Measurements from ENCODE around the gene SNTB2. TPM values are rescaled to one million over a fixed set of nuclear protein-coding genes. Genes with fewer than 3 reads are reported as not detected.

The SNTB2 gene
- total and polyA plus RNA-seq, 2 of the 13 experiments (the other 11 are each of a cell fraction or from before 2014, with no cell fraction given): 11.5 to 19.2 TPM

DNA sequence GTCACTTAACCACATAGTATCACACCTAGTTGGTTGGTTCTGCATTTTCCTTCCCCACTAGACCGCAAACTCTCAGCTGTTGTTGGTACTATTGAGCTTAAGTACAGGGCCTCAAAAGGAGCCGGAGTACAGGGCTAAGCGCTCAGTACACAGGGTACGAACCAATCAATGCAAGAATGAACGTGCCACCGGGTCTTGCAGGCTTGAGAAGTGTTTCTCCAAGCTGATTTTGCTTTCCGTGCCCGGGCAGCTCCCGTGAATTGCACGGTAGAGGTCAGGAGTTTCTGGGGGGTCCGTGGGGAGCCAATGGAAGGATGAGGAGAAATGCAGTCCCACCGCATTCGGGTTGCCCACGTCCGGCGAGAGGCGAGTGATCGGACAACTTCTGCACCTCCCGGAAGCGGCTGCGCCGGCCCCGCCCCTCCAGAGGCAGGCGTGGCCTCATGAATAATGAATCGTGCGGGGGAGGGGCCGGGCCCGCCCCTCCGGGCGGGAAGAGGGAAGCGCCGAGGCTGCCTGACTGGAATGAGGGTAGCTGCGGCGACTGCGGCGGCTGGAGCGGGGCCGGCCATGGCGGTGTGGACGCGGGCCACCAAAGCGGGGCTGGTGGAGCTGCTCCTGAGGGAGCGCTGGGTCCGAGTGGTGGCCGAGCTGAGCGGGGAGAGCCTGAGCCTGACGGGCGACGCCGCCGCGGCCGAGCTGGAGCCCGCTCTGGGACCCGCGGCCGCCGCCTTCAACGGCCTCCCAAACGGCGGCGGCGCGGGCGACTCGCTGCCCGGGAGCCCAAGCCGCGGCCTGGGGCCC is at the start of gene SNTB2 (continued):
- TF ChIP-seq CENPX (CRISPR knock-in tag; IDR thresholded peaks at IDR 0.05) (no peak), HNF4G (IDR thresholded peaks at IDR 0.05; ENCODE audit: borderline replicate concordance, low read depth, low read length) (no peak), HNF4G (CRISPR knock-in tag; IDR thresholded peaks at IDR 0.05; ENCODE audit: borderline replicate concordance, low read depth) (peak; percentile 81; the same call in 1 of the 2 replicates), FLYWCH1 (CRISPR knock-in tag; IDR thresholded peaks at IDR 0.05) (no peak), NONO (IDR thresholded peaks at IDR 0.05) (no peak), NONO (CRISPR knock-in tag; conservative IDR thresholded peaks at IDR 0.05) (peak; percentile 87), PHF8 (CRISPR knock-in tag; IDR thresholded peaks at IDR 0.05) (peak; percentile 87), ATRX (CRISPR knock-in tag; IDR thresholded peaks at IDR 0.05; ENCODE audit: borderline replicate concordance) (no peak), ZNF891 (CRISPR knock-in tag; IDR thresholded peaks at IDR 0.05) (peak; percentile 96), ZNF616 (CRISPR knock-in tag; IDR thresholded peaks at IDR 0.05; ENCODE audit: low read depth) (peak; percentile 33; the same call in 1 of the 2 replicates), PAX8 (CRISPR knock-in tag; IDR thresholded peaks at IDR 0.05; ENCODE audit: borderline replicate concordance) (0 out of 2 replicates have a peak, but pooled peaks have one; percentile 35), CEBPG (CRISPR knock-in tag; IDR thresholded peaks at IDR 0.05) (0 out of 2 replicates have a peak, but pooled peaks have one; percentile 7), ZNF720 (CRISPR knock-in tag; IDR thresholded peaks at IDR 0.05) (0 out of 2 replicates have a peak, but pooled peaks have one; percentile 69), TEAD2 (CRISPR knock-in tag; IDR thresholded peaks at IDR 0.05) (no peak), ZNF468 (CRISPR knock-in tag; IDR thresholded peaks at IDR 0.05) (no peak), TOE1 (CRISPR knock-in tag; IDR thresholded peaks at IDR 0.05) (peak; percentile 61; the same call in 1 of the 2 replicates), SMAD3 (CRISPR knock-in tag; IDR thresholded peaks at IDR 0.05) (peak; percentile 92), GATA4 (IDR thresholded peaks at IDR 0.05; ENCODE audit: borderline replicate concordance, low read depth) (0 out of 2 replicates have a peak, but pooled peaks have one; percentile 68), SRSF1 (optimal IDR thresholded peaks at IDR 0.05; ENCODE audit: low read depth, low read length) (peak; percentile 72), WIZ (CRISPR knock-in tag; IDR thresholded peaks at IDR 0.05) (peak; percentile 69; the same call in 1 of the 2 replicates), SIX1 (CRISPR knock-in tag; IDR thresholded peaks at IDR 0.05; ENCODE audit: borderline replicate concordance) (no peak)
- TF ChIP-seq, protein P1, sequence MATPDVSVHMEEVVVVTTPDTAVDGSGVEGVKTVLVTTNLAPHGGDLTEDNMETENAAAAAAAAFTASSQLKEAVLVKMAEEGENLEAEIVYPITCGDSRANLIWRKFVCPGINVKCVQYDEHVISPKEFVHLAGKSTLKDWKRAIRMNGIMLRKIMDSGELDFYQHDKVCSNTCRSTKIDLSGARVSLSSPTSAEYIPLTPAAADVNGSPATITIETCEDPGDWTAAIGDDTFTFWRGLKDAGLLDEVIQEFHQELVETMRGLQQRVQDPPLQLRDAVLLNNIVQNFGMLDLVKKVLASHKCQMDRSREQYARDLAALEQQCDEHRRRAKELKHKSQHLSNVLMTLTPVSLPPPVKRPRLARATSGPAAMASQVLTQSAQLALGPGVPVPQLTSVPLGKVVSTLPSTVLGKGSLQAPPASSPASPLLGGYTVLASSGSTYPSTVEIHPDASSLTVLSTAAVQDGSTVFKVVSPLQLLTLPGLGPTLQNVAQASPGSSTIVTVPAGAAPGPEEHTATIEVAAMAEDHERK (CRISPR knock-in tag; IDR thresholded peaks at IDR 0.05; ENCODE audit: low read depth): no peak; the same call in 1 of the 2 replicates
- TF ChIP-seq, protein P2, sequence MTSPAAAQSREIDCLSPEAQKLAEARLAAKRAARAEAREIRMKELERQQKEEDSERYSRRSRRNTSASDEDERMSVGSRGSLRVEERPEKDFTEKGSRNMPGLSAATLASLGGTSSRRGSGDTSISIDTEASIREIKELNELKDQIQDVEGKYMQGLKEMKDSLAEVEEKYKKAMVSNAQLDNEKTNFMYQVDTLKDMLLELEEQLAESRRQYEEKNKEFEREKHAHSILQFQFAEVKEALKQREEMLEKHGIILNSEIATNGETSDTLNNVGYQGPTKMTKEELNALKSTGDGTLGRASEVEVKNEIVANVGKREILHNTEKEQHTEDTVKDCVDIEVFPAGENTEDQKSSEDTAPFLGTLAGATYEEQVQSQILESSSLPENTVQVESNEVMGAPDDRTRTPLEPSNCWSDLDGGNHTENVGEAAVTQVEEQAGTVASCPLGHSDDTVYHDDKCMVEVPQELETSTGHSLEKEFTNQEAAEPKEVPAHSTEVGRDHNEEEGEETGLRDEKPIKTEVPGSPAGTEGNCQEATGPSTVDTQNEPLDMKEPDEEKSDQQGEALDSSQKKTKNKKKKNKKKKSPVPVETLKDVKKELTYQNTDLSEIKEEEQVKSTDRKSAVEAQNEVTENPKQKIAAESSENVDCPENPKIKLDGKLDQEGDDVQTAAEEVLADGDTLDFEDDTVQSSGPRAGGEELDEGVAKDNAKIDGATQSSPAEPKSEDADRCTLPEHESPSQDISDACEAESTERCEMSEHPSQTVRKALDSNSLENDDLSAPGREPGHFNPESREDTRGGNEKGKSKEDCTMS (CRISPR knock-in tag; conservative IDR thresholded peaks at IDR 0.05): no peak
- TF ChIP-seq, protein P3, sequence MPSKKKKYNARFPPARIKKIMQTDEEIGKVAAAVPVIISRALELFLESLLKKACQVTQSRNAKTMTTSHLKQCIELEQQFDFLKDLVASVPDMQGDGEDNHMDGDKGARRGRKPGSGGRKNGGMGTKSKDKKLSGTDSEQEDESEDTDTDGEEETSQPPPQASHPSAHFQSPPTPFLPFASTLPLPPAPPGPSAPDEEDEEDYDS (CRISPR knock-in tag; IDR thresholded peaks at IDR 0.05): peak; percentile 92
- TF ChIP-seq, protein P4, sequence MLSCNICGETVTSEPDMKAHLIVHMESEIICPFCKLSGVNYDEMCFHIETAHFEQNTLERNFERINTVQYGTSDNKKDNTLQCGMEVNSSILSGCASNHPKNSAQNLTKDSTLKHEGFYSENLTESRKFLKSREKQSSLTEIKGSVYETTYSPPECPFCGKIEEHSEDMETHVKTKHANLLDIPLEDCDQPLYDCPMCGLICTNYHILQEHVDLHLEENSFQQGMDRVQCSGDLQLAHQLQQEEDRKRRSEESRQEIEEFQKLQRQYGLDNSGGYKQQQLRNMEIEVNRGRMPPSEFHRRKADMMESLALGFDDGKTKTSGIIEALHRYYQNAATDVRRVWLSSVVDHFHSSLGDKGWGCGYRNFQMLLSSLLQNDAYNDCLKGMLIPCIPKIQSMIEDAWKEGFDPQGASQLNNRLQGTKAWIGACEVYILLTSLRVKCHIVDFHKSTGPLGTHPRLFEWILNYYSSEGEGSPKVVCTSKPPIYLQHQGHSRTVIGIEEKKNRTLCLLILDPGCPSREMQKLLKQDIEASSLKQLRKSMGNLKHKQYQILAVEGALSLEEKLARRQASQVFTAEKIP (CRISPR knock-in tag; IDR thresholded peaks at IDR 0.05; ENCODE audit: borderline replicate concordance): no peak
